Vagina (tissue), 2 donors: ENCODE results near the gene KLHL29.

Experiments used
- POLR2A ChIP-seq, 2 donors: fragments of 450-650 bp; IDR thresholded peaks; one replicate each; pipeline ENCODE4 v1.6.1; 2017; ENCODE audit warnings: antibody characterized with exemption in 2 of 2, mild to moderate bottlenecking in 2 of 2, moderate library complexity in 2 of 2
- POLR2AphosphoS5 ChIP-seq, 2 donors: sonication (generic); formaldehyde crosslinking; IDR thresholded peaks; one replicate each; pipeline ENCODE4 v1.9.0; 2017; ENCODE audit warnings: antibody characterized with exemption in 2 of 2, mild to moderate bottlenecking in 2 of 2, low read depth in 1 of 2; ENCODE audit not compliant: insufficient read depth in 1 of 2
- TF ChIP-seq, protein P1 (sequence below), 3 experiments: fragments of 450-650 bp in 2 of 3; fragments of 200-600 bp in 1 of 3; sonication (generic) in 1 of 3; IDR thresholded peaks; one replicate each; pipeline ENCODE4 v1.5.1; 2017 to 2019; ENCODE audit warnings: antibody characterized with exemption in 3 of 3, mild to moderate bottlenecking in 2 of 3, moderate library complexity in 2 of 3

- TF ChIP-seq POLR2A (IDR thresholded peaks at IDR 0.05) (no peak), POLR2AphosphoS5 (IDR thresholded peaks at IDR 0.05; ENCODE audit: insufficient read depth in 1 of 2, low read depth in 1 of 2) (no peak)
- TF ChIP-seq, protein P1, sequence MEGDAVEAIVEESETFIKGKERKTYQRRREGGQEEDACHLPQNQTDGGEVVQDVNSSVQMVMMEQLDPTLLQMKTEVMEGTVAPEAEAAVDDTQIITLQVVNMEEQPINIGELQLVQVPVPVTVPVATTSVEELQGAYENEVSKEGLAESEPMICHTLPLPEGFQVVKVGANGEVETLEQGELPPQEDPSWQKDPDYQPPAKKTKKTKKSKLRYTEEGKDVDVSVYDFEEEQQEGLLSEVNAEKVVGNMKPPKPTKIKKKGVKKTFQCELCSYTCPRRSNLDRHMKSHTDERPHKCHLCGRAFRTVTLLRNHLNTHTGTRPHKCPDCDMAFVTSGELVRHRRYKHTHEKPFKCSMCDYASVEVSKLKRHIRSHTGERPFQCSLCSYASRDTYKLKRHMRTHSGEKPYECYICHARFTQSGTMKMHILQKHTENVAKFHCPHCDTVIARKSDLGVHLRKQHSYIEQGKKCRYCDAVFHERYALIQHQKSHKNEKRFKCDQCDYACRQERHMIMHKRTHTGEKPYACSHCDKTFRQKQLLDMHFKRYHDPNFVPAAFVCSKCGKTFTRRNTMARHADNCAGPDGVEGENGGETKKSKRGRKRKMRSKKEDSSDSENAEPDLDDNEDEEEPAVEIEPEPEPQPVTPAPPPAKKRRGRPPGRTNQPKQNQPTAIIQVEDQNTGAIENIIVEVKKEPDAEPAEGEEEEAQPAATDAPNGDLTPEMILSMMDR (IDR thresholded peaks at IDR 0.05) = no peak
Measured at GRCh38 chr2:23380562-23381065, 4.4 kb upstream of the KLHL29 start.
